HepG2 (cell line): ENCODE results near the gene GPER1. TPM values are rescaled to one million over a fixed set of nuclear protein-coding genes. Genes with fewer than 3 reads are reported as not detected.

ENCODE experiments used
- ATAC-seq: fragments of 200-7000 bp; cut with Tn5 transposase; 3 replicates; pipeline ENCODE4 v1.9.1; 2020; ENCODE audit warnings: mild to moderate bottlenecking, moderate library complexity
- BruUV-seq: library from RNA; stranded (reverse); fragments of 400-500 nt; replicated peaks from 2 replicates; lab custom pipeline; 2021; lab: Mats Ljungman, UMichigan
- CTCF ChIA-PET: fragments of 300-600 bp; formaldehyde crosslinking; extraction: SDS; loops from one replicate; lab custom pipeline; 2021; ENCODE audit warnings: low total read pairs, inconsistent platforms, low intra/inter-chr PET ratio; lab: Yijun Ruan, JAX
- POLR2A ChIA-PET: fragments of 350-600 bp; sonication (Branson Sonifier 250); formaldehyde crosslinking; loops from one replicate; lab custom pipeline; 2020; ENCODE audit warnings: antibody characterized with exemption, inconsistent platforms; lab: Yijun Ruan, JAX
- DNase-seq: peaks from one replicate; pipeline ENCODE4 v3.0.0-alpha.2; 2015; ENCODE audit warnings: low spot score
- FAIRE-seq: peaks from 3 replicates; lab custom pipeline; 2011; peaks lifted over from hg19 to GRCh38; lab: Jason Lieb, UNC
- H2AFZ ChIP-seq: one replicate; pipeline ENCODE4 v1.6.1; 2011; ENCODE audit warnings: low read length, inconsistent platforms
- H3K27ac ChIP-seq: fragments of 300-600 bp; 3 replicates; pipeline ENCODE4 v1.8.0; 2011; ENCODE audit warnings: mixed run types, mild to moderate bottlenecking, mixed read lengths, low read length, inconsistent platforms; ENCODE audit not compliant: insufficient read depth; ENCODE audit errors: extremely low read length
- H3K27me3 ChIP-seq, 2 experiments: fragments of 200-600 bp in 1 of 2; 2 replicates in 1 of 2; 3 replicates in 1 of 2; pipeline versions ENCODE4 v1.6.0 to v1.8.0; 2011; ENCODE audit warnings: low read length in 2 of 2, mild to moderate bottlenecking in 2 of 2, moderate library complexity in 2 of 2, inconsistent platforms in 1 of 2; ENCODE audit not compliant: insufficient read depth in 2 of 2, control insufficient read depth in 1 of 2
- H3K36me3 ChIP-seq, 2 experiments: fragments of 200-600 bp in 1 of 2; replicated peaks in 1 of 2; 2 replicates in 1 of 2; 3 replicates in 1 of 2; pipeline versions ENCODE4 v1.5.1 to v1.8.0; 2011; ENCODE audit warnings: low read length in 2 of 2, inconsistent platforms in 1 of 2; ENCODE audit not compliant: insufficient read depth in 2 of 2, control insufficient read depth in 1 of 2
- H3K4me1 ChIP-seq: 2 replicates; pipeline ENCODE4 v1.5.1; 2012; ENCODE audit warnings: low read length, inconsistent platforms; ENCODE audit not compliant: insufficient read depth
- H3K4me2 ChIP-seq: 2 replicates; pipeline ENCODE4 v1.6.0; 2011; ENCODE audit warnings: low read depth, low read length, inconsistent platforms
- H3K4me3 ChIP-seq, 3 experiments: fragments of 200-600 bp in 1 of 3; sonication (generic), shearing (Covaris generic) in 1 of 3; replicated peaks in 1 of 3; 2 replicates each; pipeline ENCODE4 v1.5.1; 2011 to 2016; ENCODE audit warnings: low read length in 3 of 3, inconsistent platforms in 2 of 3, low read depth in 2 of 3, mild to moderate bottlenecking in 2 of 3, control low read depth in 1 of 3, mixed read lengths in 1 of 3; ENCODE audit not compliant: insufficient read depth in 1 of 3
- H3K79me2 ChIP-seq: one replicate; pipeline ENCODE4 v1.6.1; 2011; ENCODE audit warnings: low read length, inconsistent platforms; ENCODE audit not compliant: insufficient read depth
- H3K9ac ChIP-seq: 2 replicates; pipeline ENCODE4 v1.6.0; 2011; ENCODE audit warnings: mild to moderate bottlenecking, low read depth, low read length, inconsistent platforms; ENCODE audit not compliant: insufficient read depth
- H3K9me3 ChIP-seq: 2 replicates; pipeline ENCODE4 v1.5.1; 2012; ENCODE audit warnings: mild to moderate bottlenecking, low read length
- H4K20me1 ChIP-seq: 2 replicates; pipeline ENCODE4 v1.6.0; 2011; ENCODE audit warnings: inconsistent platforms, mild to moderate bottlenecking, low read length, moderate library complexity; ENCODE audit not compliant: insufficient read depth
- AGO2 ChIP-seq: fragments of 200-400 bp; formaldehyde crosslinking; optimal IDR thresholded peaks from 2 replicates; pipeline ENCODE3; 2017; ENCODE audit warnings: mild to moderate bottlenecking, low read depth, low read length, moderate library complexity
- POLR2G ChIP-seq: fragments of 200-400 bp; formaldehyde crosslinking; IDR thresholded peaks from 2 replicates; pipeline ENCODE4 v1.6.1; 2018; ENCODE audit warnings: mild to moderate bottlenecking, low read depth, low read length, moderate library complexity
- ZNF230 ChIP-seq: sonication (generic); formaldehyde crosslinking; IDR thresholded peaks from 2 replicates; pipeline ENCODE4 v1.4.0; 2020; ENCODE audit warnings: mild to moderate bottlenecking, missing genetic modification reagents
- ZNF75D ChIP-seq: sonication (generic); formaldehyde crosslinking; IDR thresholded peaks from 2 replicates; pipeline ENCODE4 v1.8.1; 2023; ENCODE audit warnings: missing genetic modification reagents, mild to moderate bottlenecking, borderline replicate concordance
- WGBS: methylation state at CpG from one replicate; pipeline ENCODE4 v1.1.6; 2017; ENCODE audit warnings: low lambda C conversion rate; 5-methylcytosine and 5-hydroxymethylcytosine counted together
- in situ Hi-C: cut with HindIII; loops from 2 replicates; pipeline ENCODE4 v1.10.0; 2017; ENCODE audit warnings: low pct_unique_long_range_greater_than_20kb; ENCODE audit not compliant: extremely low pct_ligation_motif_present
- intact Hi-C: fragments of 100-400 bp; cut with micrococcal nuclease; formaldehyde crosslinking; loops from one replicate; pipeline ENCODE4 v1.10.0; 2022; ENCODE audit not compliant: unreplicated experiment
- polyA plus RNA-seq, 8 experiments: library from polyadenylated mRNA; depleted of rRNA in 3 of 8; stranded (reverse) in 7 of 8; unstranded in 1 of 8; fragments of >200 nt; fragmentation: Illumina TruSeq in 4 of 8; extraction: Trizol in 4 of 8; gene quantifications; 2 replicates each; pipeline versions ENCODE4 v1.2.1 to v1.2.3, GENCODE V29; 2011 to 2016; ENCODE audit warnings: low read depth in 4 of 8, missing spikeins in 1 of 8, mixed read lengths in 1 of 8; ENCODE audit not compliant: insufficient read depth in 1 of 8
- total RNA-seq, 5 experiments: library from RNA; depleted of rRNA; stranded (reverse); fragments of >200 nt; fragmentation: Illumina TruSeq; extraction: Trizol; gene quantifications; 2 replicates each; pipeline ENCODE4 v1.2.3, GENCODE V29; 2016; ENCODE audit warnings: low read depth in 1 of 5

Gene GPER1
- total and polyA plus RNA-seq, 2 of the 13 experiments (the other 11 are each of a cell fraction or from before 2014, with no cell fraction given): 12.7 to 19.7 TPM

DNA sequence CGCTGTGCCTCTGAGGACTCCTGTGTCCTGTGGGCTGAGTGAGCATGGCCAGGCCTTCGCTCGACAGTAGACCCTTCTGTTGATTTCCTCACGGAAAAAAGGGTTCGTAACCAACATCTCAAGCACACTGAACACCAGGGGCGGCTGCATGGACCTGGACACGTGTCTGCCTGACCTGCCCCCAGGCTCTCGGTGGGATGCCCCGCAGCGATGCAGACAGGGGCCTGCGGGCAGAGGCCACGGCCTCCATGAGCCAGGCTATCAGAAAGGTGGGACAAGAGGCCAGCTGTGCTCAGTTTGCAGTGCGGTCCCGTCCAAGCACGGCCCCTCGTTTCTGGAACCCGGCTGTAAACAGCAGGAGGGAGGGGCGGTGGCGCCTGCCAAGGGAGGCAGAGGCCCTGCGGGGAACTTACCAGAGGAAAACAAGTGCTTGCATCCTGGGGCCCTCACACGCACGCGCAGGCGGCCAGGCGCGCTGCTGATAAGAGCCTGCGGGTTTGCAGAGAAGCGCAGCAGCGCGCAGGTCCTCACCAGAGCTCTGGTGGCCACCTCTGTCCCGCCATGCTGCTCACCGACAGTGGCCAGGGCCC is 33.0 kb upstream of the GPER1 start:
- no peaks in the 10 kb centered on the region for H4K20me1 ChIP-seq
- WGBS: 97% methylated on average over 15 of the region's 32 CpGs
- CTCF ChIA-PET: no interaction called here
- H3K27me3 ChIP-seq: no peaks in the 10 kb centered on the region
- intact Hi-C loops (no loop called here), in situ Hi-C loops (no loop called here)
- FAIRE-seq (no peak), ATAC-seq (no peak), DNase-seq (no peak)
- H3K9me3 ChIP-seq: no peaks in the 10 kb centered on the region
- POLR2A ChIA-PET: no interaction called here
- TF ChIP-seq ZNF230 (CRISPR knock-in tag): no peak
- peak; percentile 5 for TF ChIP-seq AGO2
- H3K79me2 ChIP-seq: no peaks in the 10 kb centered on the region
- H2AFZ ChIP-seq: no peak overlapping the region
- H3K4me2 ChIP-seq: no peak overlapping the region
- no peak overlapping the region for H3K4me3 ChIP-seq
- BruUV-seq: no TSS peak
- H3K36me3 ChIP-seq: peaks cover 8 to 14% of the 10 kb centered on the region in 2 experiments; a peak in 4 of 5 replicates
- no peak overlapping the region for H3K9ac ChIP-seq
- H3K4me1 ChIP-seq: no peaks in the 10 kb centered on the region
- no peak overlapping the region for H3K27ac ChIP-seq

DNA sequence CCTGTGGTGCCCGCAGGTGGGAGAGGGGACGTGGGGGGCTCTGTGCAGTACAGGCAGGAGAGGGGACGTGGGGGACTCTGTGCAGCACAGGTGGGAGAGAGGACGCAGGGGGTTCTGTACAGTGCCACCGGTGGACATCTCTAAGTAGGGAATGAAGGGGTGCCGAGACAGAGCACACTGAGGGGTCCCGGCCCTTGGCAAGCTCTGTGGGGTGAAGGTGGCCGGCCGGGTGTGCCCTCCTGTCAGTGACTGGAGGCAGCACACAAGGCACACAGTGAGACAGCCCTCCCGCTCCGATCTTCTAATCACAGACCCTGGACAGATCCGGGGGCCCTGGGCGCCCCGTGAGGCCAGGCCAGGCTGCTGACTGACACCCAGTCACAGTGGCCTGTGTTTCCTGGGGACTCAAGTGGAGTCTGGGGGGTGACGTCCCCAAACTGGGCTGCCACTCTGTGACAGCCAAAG is 32.4 kb upstream of the GPER1 start:
- no peaks in the 10 kb centered on the region for H3K27me3 ChIP-seq
- no peak overlapping the region for H3K4me3 ChIP-seq
- no peak for DNase-seq
- H3K36me3 ChIP-seq: peaks cover 8 to 14% of the 10 kb centered on the region in 2 experiments; a peak in 4 of 5 replicates
- no peaks in the 10 kb centered on the region for H3K9me3 ChIP-seq
- intact Hi-C loops: no loop called here
- no peaks in the 10 kb centered on the region for H3K4me1 ChIP-seq
- no peaks in the 10 kb centered on the region for H3K79me2 ChIP-seq
- TF ChIP-seq ZNF75D (no peak), POLR2G (peak; percentile 28; the same call in 1 of the 2 replicates)
- in situ Hi-C loops: no loop called here
- ATAC-seq: no peak
- no TSS peak for BruUV-seq
- H3K27ac ChIP-seq: no peak overlapping the region
- H2AFZ ChIP-seq: no peak overlapping the region
- ChIA-PET CTCF (no interaction called here), POLR2A (no interaction called here)
- 97% methylated on average over 10 of the region's 15 CpGs for WGBS
- FAIRE-seq: no peak
- no peaks in the 10 kb centered on the region for H4K20me1 ChIP-seq
- no peak overlapping the region for H3K9ac ChIP-seq
- H3K4me2 ChIP-seq: no peak overlapping the region
